Glomerular visceral epithelial cell (primary cell): ENCODE data around the gene CSMD2.
"Not testable (repeated sequence)": the region's sequence is repeated elsewhere in the genome, so short reads cannot be mapped to it uniquely, and the experiment has no call there.

Source experiments
- DNase-seq: peaks from one replicate; pipeline ENCODE4 v3.0.0-alpha.2; 2016; ENCODE audit errors: extremely low spot score

The CSMD2 gene

GRCh38 chr1:34113362-34113761 lies 51.7 kb downstream of the CSMD2 start:
- no peak for DNase-seq

DNA sequence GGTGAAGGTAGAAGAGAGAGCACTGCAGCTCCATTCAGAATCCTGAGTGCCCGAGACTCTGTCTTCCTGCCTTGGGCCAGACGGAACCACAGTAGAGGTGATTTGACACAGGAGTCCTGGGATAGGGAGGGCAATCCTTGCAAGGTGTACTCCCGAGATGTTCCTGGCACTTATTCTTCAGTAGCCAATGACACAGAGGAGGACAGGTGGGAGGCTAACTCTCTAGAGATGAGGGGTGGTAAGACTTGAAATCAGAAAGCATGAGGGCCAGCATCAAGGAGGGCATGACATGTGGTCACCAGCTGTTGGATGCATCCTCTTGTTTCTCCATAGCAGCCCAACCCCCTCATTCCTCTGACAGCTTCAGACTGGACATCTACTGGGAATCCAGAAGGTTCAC lies 56.3 kb downstream of the CSMD2 start:
- DNase-seq: no peak

DNA sequence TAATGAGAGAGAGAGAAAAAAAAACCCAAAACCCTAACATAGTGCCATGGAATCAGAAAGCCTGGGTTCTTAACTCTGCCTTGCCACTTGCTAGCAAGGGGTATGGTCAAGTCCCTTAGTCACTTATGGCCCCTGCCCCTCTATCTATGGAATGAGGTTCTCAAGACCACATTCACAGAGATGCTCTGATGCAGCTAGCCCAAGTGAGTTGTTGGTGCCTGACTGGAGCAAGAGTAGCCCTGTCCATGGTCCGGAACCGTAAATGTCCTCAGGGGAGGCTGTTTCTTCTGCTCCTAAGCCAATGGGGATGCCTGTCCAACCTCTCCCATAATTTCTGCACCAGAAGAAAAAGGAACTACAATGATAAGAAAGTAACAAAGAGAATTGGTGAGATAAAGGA lies 56.8 kb downstream of the CSMD2 start:
- DNase-seq: no peak

DNA sequence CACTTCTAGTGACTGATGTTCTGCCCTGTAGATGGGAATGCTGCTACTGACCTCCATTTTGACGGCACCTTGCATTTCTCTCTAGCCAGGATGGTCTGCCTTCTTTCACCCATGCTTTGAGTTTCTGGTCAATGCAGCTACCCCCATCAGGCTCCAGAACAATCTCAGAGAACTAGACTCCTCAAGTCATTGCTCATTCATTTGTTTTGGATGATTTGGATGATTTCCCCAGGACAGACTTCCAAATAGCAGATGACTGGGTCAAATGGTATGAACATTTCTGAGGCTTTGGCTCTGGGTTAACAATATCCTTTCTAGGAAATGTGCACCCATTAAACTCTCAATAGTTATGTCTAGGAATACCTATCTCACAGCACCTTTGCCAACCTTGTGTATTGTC lies 63.9 kb downstream of the CSMD2 start:
- DNase-seq: no peak

DNA sequence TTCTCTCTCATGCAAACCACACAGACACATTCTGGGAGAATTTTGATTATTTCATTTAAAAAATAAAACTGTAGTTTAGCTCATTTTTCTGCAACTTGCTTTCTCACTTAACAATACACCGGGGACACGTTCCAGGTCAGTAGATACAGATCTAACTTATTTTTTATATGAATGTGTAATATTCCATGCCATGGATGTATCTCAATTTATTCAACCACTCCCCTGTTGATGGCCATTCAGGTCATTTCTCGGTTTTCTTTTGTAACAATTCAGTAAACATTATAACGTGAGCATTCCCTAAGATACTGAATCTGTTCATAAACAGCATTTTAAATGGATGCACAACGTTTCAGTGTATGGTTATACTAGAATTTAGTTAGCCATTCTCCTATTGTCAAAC lies 64.7 kb downstream of the CSMD2 start:
- DNase-seq: no peak

DNA sequence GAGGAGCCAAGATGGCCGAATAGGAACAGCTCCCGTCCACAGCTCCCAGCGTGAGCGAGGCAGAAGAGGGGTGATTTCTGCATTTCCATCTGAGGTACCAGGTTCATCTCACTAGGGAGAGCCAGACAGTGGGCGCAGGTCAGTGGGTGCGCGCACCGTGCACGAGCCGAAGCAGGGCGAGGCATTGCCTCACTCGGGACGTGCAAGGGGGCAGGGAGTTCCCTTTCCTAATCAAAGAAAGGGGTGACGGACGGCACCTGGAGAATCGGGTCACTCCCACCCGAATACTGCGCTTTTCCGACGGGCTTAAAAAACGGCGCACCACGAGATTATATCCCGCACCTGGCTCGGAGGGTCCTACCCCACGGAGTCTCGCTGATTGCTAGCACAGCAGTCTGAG lies 72.6 kb downstream of the CSMD2 start:
- DNase-seq: not testable (repeated sequence)

DNA sequence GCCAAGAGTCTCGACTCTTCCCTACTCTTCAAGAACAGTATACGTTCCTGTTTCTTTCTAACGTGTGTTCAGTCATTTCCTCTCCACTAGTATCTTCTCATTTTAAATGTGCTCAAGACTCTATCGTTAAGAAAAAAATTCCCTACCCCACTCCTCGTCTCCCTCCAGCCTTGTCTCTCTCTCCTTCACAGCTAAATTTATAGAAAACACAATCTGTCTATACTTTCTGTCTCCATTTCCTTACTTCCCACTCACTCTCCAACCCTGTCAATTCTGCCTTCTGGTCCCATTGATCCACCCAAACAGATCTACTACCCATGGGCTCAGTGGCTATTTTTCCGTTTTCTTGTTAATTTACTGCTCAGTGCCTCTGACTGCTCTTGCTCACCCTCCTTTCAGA lies 75.3 kb downstream of the CSMD2 start:
- DNase-seq: no peak

DNA sequence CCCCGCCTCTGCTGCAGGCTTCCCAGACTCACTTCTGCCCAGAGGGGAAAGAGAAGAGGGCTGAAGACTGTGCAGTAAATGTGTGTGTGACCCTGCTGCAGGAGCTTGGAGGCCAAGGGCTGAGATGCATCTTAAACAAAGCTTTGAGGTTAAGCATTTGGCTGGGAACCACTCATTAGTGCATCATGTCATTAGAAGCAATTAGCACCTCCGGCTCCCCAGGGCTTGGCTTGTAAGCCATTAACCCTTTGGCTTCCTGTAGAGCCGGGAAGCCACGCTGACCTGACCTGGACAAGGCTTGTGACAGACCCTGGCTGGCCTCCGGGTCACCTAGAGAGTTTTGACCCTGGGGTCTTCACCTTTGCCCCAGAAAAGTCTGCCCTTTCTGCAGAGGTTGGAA lies 77.0 kb downstream of the CSMD2 start:
- DNase-seq: no peak

DNA sequence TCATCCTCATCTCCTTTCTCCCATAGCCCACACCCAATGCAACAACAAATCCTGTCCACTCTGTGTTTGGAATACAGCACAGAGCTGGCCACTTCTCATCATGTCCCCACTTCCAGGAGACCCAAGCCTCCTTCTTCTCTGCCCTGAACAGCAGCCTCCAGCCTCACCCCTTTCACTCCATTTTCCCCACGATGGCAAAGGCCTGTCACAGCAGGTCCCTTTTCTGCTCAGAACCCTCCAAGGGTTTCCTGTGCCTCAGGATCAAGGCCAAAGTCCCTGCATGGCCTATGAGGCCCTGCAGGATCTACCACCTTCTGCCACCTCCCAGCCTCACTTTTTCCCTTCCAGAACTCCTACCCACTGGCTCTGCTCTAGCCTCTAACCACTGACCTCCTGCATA lies 78.5 kb downstream of the CSMD2 start:
- DNase-seq: no peak

GRCh38 chr1:34083974-34084373 lies 81.1 kb downstream of the CSMD2 start:
- DNase-seq: no peak

DNA sequence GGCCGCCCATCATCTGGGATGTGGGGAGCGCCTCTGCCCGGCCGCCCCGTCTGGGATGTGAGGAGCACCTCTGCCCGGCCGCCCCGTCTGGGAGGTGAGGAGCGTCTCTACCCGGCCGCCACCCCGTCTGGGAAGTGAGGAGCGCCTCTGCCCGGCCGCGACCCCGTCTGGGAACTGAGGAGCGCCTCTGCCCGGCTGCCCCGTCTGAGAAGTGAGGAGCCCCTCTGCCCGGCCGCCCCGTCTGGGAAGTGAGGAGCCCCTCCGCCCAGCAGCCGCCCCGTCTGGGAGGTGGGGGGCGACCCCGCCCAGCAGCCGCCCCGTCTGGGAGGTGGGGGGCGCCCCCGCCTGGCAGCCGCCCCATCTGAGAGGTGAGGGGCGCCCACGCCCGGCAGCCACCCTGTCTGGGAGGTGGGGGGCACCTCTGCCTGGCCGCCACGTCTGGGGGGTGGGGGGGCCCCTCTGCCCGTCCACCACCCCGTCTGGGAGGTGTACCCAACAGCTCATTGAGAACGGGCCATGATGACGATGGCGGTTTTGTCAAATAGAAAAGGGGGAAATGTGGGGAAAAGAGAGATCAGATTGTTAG lies 82.9 kb downstream of the CSMD2 start:
- not testable (repeated sequence) for DNase-seq

DNA sequence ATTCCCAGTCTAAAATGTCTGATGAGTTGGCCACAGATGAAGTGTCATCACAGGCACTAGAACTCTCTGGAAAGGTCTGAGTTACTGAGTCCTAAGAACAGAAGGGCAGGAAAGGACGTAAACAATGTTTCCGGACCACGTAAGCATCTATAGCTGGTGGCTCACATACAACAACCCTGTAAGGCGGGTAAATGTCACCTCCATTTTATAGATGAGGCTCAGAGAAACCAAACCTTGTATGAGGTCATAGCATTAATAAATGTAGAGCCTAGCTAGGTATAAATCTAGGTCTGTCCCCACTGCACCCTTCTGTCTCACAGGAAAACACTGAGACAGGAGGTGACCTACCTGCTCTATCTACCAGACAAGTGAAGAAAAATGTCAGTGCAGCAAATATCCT lies 86.6 kb downstream of the CSMD2 start:
- DNase-seq: no peak

- no peak for DNase-seq
Measured at GRCh38 chr1:34075576-34075975, 89.5 kb downstream of the CSMD2 start.

DNA sequence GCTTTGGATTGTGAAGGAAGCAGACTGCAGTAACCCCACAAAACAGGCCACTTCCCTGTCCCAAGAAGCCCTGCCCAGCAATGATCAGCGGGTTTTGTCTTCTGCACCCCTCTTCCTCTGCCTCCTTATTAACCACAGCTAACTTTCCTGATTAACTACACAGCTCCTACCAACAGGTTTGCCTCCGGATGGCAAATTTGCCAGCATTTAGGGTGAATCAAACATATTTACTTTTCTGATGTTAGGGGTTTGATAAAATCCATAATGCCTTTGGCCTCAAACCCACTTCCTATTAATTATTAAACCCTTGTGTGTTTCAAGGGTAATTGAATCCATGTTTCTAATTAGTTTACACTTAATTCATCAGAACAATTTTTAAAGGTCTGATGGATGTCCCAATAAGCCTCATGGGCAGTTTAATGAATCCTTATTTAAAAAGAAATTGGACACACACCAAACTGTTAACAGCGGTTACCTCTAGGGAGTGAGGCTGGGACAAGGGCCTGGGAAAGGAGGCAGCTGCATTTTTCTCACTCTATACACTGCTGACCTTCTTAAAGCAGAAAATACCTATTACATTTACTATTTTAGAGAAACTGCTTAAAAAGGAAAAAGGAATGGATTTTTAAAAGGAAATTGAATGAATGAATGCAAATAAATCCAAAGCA lies 91.9 kb downstream of the CSMD2 start:
- DNase-seq: no peak

GRCh38 chr1:34070201-34070836 lies 94.7 kb downstream of the CSMD2 start:
- no peak for DNase-seq

- DNase-seq: no peak
Measured at GRCh38 chr1:34066981-34067603, 97.9 kb downstream of the CSMD2 start.

DNA sequence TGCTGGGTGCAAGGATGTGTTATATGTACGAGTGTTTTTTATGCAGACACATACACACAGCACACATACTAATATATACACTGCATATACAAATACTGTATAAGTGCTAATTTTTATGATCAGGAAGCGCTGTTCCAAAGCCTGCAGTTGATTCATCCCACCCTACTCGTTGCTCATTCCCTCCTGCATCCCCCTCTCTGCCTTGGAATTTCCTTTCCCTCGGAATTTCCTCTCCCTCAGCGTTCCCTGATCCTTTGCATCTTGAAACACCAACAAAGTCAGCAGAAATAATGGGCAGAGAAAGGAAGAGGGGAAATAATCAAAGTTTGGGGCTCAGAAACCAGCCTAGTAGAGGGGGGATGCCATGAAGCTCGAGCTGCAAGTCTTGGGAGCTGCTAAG lies 98.9 kb downstream of the CSMD2 start:
- DNase-seq: no peak

- no peak for DNase-seq
Measured at GRCh38 chr1:34065498-34065897, 99.5 kb downstream of the CSMD2 start.

DNA sequence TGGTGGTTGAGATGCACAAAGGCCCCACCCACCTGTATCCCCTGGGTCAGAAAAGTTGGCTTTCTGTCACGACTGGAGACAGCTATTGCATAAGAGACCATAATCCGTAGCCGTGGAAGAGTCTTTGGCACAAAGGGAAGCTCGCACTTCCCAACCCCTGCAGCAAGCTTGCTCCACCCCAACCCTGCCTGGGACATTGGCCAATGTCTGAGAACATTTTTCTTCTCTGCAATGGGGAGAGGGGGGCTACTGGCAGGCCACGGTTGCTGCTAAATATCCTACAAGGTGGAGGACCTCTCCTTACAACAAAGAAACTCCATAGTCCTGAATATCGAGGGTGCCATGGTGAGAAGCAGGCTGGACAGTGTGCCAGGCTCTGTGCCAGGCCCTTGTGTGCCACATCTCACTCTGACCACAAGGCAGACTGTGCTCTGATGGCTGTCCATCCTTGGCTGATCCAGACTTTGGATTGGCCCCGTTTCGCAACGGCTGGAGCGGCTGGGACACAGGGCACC lies 104.1 kb downstream of the CSMD2 start:
- no peak for DNase-seq

GRCh38 chr1:34060187-34060730 lies 104.8 kb downstream of the CSMD2 start:
- DNase-seq: no peak

- DNase-seq: no peak
Measured at GRCh38 chr1:34057347-34058130, 107.5 kb downstream of the CSMD2 start.

GRCh38 chr1:34055818-34056217 lies 109.2 kb downstream of the CSMD2 start:
- DNase-seq: no peak
